HG03025 (cell line): ENCODE data around the gene FCGR2B.
A peak's percentile ranks its signal among the peaks of the same experiment; 100 is the strongest.

Source experiments
- ATAC-seq: cut with Tn5 transposase; IDR thresholded peaks from one replicate; pipeline ENCODE4 v1.9.1; 2021; ENCODE audit warnings: mild to moderate bottlenecking, moderate library complexity; ENCODE audit not compliant: unreplicated experiment, low FRiP score

Gene FCGR2B

DNA sequence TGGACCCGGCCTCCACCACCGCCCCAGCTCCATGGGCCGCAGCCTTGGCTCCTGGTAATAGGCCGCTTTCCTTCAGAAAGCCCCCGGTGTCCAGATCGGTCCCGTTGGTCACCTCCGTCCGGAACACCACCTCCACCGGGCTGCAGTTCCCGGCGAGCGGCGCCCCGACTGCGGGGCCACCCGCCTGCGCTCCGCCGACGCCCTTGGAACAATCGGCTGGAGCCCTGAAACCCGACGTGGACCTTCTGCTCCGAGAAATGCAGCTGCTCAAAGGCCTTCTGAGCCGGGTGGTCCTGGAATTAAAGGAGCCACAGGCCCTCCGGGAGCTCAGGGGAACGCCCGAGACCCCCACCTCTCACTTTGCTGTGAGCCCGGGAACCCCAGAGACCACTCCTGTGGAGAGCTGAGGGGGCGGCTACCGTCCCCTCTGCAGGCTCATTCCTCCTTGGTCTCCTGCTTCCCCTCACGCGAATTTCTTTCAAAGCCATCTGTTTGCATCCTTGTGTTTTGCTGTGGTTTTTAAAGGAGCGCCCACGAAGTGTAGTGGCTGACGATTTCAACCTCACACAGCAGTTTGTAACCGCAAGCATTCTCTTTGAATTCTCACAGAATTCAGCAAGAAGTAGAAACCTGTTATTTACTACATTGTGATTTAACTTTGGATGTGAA lies 64.4 kb downstream of the FCGR2B start:
- peak; percentile 16 for ATAC-seq
